ENCODE measurements around the gene PRKN.
"Not testable (repeated sequence)": the region's sequence is repeated elsewhere in the genome, so short reads cannot be mapped to it uniquely, and the experiment has no call there.

PRKN gene

GRCh38 chr6:161347988-161348627, 1379.5 kb downstream of the PRKN start:
- no peak for DNase-seq (ENCODE audit: low read depth)

DNA sequence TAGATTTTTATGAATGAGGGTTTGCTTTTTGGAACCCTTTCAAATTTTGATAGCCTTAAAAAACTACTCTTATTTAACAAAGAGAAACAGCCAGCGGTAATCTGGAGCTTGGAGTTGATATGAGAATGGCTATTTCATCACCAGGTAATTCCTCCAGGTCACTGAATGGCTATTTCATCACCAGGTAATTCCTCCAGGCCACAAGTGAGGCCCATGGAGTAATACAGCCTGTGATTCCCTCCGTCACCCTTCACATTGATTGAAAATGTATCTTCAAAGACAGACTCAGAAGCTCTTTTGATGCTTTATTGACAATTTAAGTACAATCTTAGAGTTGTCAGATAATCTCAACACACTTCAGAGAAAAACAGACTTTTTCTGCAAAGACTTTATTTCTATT, 1380.4 kb downstream of the PRKN start:
- no peak for DNase-seq (ENCODE audit: low read depth)

DNA sequence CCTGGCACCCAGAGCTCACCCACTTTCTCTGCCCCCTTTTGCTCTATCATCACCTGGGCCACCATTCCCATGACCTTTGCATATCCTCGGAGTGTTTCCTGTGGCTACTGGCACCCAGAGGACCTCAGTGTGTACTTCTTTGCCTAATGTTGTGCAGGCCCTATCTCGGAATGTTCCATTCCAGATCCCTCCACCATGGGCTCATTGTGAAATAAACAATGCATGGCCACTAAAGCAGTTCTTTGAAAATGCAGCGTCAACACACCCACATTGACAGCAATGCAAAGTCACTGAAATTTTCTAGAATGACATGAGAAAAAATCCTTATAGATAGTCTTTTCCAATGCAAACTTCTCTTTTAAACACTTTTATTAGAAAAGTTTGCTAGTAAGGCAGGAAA, 1380.8 kb downstream of the PRKN start:
- no peak for DNase-seq (ENCODE audit: low read depth)

- DNase-seq (ENCODE audit: low read depth): no peak
Observed at GRCh38 chr6:161344626-161345025, 1382.9 kb downstream of the PRKN start.

GRCh38 chr6:161342039-161342438, 1385.5 kb downstream of the PRKN start:
- no peak for DNase-seq (ENCODE audit: low read depth)

DNA sequence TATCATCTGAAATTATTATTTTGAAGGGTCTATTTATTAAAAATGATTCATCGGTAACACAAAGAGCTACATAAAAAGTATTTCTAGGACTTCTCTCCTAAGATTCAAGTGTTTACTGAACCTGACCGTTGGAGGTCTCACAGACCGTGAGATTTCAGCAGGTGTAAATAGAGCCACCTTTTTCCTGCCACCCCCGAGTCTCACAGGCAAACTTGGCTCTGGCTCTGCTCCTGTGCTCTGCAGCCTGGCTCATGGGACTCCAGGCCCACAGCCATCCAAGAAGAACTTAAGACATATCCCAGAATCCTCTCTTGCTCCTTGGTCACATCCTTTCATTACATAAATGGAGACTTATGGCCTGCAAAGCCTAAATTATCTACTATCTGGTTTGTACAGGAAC, 1385.9 kb downstream of the PRKN start:
- DNase-seq (ENCODE audit: low read depth): no peak

- no peak for DNase-seq (ENCODE audit: low read depth)
Observed at GRCh38 chr6:161338015-161338414, 1389.6 kb downstream of the PRKN start.

DNA sequence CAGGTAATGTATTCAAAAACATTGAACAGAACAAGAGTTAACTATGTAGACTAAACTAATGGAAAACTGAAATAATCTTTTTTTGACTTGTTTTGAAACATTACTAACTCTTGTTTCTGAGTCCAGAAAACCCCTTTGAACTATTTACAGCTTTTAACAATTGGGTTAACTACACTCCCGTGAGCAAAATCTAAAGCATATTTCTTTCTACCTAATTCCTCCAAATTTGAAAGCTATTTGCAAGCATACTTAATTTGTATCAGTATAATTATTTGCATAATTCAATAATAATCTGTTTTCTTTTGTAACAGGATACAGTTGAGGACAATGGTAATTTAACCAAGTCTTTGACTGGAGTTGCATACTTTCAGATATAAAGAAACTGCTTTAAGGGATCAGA, 1391.1 kb downstream of the PRKN start:
- DNase-seq (ENCODE audit: low read depth): no peak

DNA sequence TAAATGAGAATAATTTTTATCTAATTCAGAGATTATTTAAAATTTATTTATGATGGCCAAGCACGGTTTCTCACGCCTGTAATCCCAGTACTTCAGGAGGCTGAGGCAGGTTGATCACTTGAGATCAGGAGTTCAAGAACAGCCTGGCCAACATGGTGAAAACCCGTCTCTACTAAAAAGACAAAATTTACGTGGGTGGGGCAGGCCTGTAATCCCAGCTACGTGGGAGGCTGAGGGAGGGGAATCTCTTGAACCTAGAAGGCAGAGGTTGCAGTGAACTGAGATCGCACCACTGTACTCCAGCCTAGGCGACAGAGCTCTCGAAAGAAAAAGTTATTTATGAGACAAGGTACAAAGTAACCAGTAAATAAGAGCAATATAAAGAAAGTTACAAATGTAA, 1394.2 kb downstream of the PRKN start:
- no peak for DNase-seq (ENCODE audit: low read depth)

GRCh38 chr6:161331402-161332081, 1396.0 kb downstream of the PRKN start:
- DNase-seq (ENCODE audit: low read depth): not testable (repeated sequence)

DNA sequence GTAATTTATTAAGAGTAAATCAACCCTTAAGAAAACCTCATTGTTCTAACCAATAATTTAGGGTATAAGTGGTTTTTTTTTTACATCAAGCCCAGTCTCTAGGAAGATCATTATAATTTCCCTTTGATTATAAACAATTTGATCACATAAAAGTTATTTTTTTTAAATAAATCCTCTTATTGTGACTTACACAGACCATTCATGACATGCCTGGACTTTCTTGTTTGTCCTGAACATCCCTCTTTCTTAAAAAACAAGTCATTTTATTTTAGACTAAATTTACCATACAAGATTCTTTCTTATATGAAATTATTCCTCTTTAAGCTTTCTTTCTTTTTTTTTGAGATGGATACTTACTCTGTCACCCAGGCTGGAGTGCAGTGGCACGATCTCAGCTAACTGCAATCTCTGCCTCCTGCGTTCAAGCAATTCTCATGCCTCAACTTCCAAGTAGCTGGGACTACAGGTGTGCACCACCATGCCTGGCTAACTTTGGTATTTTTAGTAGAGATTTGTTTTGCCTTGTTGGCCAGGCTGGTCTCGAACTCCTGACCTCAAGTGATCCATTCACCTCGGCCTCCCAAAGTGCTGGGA, 1400.1 kb downstream of the PRKN start:
- DNase-seq (ENCODE audit: low read depth): no peak

DNA sequence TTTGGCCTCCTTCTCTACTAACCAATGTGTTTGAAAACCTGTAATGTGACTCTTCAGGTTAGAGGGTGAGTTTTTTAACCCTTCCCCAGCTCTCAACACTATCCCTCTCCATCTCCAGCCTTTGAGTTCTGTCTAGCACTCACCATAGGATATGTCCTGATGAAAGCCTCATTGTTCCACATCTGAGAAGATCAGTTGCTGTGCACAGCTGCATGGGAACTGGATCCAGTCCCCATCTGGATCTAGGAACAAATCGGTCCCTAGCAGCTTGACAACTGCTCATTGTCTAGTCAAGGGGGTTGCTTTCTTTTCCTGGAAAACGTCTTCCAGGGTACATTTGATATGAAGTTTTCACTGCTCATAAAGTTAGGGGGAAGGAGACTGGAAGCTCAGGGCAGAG, 1408.3 kb downstream of the PRKN start:
- no peak for DNase-seq (ENCODE audit: low read depth)

- DNase-seq (ENCODE audit: low read depth): no peak
Observed at GRCh38 chr6:161318456-161318855, 1409.1 kb downstream of the PRKN start.

DNA sequence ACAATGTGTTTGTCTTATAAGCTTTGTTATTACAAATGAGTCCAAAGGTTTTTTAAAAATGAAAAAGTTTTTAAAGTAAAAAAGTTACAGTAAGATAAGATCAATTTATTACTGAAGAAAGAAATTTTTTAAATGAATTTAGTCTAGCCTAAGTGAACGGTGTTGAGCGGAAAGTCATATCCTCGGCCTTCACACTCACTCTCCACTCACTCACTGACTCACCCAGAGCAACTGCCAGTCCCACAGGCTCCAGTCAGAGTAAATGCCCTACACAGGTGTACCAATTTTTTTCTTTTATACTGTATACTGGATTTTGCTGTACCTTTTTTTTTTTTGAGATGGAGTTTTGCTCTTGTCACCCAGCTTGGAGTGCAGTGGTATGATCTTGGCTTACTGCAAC, 1411.0 kb downstream of the PRKN start:
- no peak for DNase-seq (ENCODE audit: low read depth)

DNA sequence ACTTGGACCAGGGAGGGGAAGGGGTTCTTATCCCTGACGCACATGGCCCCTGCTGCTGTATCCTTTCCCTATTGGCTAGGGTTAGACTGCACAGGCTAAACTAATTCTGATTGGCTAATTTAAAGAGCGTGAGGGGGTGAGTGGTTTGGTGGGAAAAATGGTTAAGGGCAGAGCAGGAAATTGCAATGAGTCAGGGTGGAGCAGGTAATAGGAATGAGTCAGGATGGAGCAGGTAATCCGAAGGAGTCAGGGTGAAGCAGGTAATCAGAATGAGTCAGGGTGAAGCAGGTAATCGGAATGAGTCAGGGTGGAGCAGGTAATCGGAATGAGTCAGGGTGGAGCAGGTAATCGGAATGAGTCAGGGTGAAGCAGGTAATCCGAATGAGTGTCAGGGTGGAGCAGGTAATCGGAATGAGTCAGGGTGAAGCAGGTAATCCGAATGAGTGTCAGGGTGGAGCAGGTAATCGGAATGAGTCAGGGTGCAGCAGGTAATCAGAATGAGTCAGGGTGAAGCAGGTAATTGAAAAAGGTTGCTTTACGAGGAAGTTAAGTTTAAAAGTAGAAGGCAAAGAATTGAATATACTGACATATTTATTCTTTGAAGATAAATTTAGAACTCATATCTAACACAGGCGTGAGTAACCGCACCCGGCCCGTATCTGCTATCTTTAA, 1412.2 kb downstream of the PRKN start:
- not testable (repeated sequence) for DNase-seq (ENCODE audit: low read depth)

DNA sequence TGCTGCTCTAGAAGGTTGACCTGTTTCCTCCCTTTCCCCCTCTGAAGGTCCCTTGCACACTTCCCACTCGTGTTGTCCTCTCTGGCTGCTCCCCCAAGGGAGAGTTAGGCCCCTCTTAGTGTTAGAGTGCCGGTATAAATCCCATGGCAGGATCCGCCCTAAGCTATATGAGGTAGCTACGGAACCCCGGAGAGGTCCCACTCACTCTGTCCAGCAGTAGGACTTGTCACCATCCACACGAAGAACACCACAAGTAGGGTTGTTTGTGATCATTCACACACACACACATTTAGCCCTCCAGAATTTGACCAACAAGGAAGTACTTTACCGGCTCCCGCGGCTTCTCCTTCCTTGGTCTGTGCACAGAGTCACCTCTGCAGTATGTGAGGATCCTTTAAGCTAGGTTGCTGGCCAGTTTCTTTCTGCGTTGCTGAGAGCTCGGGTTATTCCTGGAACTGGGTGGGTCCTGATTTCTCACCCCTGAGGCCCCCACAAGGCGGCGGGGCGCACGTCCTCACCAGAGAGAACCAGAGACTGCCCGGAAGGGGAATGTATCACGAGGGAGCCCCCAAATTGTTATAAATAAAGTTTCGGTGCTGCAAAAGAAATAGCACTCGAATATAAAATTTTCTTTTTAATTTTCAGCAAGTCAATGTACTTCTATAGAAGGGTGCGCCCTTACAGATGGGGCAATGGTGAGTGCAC, 1412.9 kb downstream of the PRKN start:
- not testable (repeated sequence) for DNase-seq (ENCODE audit: low read depth)

GRCh38 chr6:161313940-161314509, 1413.5 kb downstream of the PRKN start:
- DNase-seq (ENCODE audit: low read depth): no peak

GRCh38 chr6:161313475-161313874, 1414.1 kb downstream of the PRKN start:
- not testable (repeated sequence) for DNase-seq (ENCODE audit: low read depth)

- not testable (repeated sequence) for DNase-seq (ENCODE audit: low read depth)
Observed at GRCh38 chr6:161309774-161310173, 1417.8 kb downstream of the PRKN start.

DNA sequence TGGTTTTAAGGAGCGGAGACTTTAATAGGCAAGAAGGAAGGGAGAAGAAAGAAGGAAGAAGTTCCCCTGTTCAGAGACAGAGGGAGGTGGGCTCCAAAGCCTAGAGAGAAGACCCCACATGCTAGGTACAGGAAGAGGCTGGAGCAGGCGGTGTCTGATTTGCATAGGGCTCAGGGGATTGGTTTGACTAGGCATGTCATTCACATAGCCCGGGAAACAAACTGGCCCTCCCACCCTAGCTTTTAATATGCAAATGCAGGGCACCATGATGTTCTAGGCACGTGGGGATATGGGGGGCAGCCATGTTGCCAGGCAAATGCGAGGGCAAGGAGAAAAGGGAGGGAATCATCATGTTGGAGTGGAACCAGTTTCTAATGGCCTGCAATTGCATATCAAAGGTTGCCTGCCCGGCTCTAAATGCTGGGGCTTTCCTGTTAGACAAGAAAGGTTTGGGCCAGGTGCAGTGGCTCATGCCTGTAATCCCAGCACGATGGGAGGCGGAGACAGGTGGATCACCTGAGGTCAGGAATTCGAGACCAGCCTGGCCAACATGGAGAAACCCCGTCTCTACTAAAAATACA, 1419.4 kb downstream of the PRKN start:
- DNase-seq (ENCODE audit: low read depth): no peak

DNA sequence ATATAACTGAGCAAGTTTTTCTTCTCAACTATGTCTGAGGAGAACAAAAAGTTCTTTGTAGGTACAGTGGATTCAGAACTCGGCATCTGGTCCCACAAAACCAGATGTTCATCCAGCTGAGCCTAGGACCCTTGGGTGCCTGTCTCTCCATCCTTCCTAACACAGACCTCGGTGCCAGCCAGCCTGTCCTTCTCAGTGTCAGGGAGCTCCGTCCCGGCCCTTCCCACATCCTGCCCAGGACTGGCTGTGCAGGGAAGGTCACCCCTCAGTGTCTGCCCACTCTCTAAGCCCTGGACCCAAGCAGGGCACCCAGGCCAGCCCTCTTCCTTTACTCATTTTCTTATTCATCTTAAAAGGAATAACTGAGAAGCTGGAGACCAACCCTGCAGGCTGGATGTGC, 1421.7 kb downstream of the PRKN start:
- no peak for DNase-seq (ENCODE audit: low read depth)

All from stimulated activated CD8-positive, alpha-beta memory T cell treated with anti-CD3 and anti-CD28 coated beads, Interleukin-12 subunit alpha, Interleukin-12 subunit beta, amount 100 ng/mL, for 1 hour (primary cell).